T-helper 2 cell treated with Interferon-gamma antibody and Interleukin-4, amounts not matched to agents 100 ng/mL and 5 ng/mL, for 36 hours (primary cell): ENCODE results near the gene GGT1. TPM values are rescaled to one million over a fixed set of nuclear protein-coding genes. Genes with fewer than 3 reads are reported as not detected.
"Not testable (repeated sequence)": the region's sequence is repeated elsewhere in the genome, so short reads cannot be mapped to it uniquely, and the experiment has no call there.

Experiments
- intact Hi-C: fragments of 100-400 bp; cut with micrococcal nuclease; formaldehyde crosslinking; loops from one replicate; pipeline ENCODE4 v1.15.1; 2023
- total RNA-seq: library from RNA; stranded (reverse); gene quantifications from 2 replicates; pipeline ENCODE4 v1.2.3, GENCODE V29; 2022

GGT1 gene
- 47.1 and 47.3 TPM in 2 replicates for total RNA-seq

DNA sequence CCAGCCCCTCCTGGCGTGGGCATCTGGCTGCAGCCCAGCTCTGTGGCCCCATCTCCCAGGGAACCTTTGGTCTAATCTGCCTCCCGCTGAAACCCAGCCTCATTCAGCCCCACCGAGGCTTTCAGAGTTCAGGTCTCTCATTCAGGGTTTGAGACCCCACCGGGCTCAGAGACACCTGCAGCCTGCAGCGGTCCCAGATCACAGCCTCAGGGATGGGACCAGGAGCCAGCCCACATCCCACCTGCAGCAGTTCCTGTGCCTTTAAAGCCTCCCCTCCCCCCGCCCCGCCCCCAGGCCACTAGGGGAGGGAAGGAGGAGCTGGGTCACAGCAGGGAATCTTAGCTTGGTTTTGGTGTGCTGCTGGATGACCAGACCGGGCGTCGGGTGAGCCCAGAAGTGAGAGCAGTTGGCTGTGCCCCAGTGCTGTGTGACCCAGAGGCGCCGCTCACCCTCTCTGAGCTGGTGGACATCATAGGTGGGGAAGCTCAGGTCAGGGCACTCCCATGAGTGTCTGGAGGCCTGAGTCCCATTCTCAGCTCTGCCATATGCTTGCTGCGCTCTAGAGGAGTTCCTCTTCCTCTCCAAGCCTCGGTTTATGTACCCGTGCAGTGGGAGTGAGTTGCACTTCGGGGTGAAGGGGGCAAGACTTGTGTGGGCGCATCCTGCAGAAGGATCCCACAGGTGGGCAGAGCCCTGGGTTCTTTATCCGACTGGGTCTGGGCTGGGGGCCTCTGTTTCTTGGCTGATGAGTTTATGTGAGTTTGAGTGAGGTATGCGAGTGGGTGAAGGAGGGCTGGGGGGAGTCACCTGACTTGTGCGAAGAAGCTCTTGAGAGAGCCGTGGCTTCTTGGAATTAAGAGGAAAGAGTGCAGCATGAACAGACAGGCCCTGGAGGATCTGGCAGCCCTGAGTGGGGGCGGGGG lies at the start of gene GGT1:
GGT1 (plus strand) TSS at position 347 of the 923 bp plus-strand sequence. CDS start 7,889 bp downstream, outside the sequence.
- intact Hi-C loops: not testable (repeated sequence)

DNA sequence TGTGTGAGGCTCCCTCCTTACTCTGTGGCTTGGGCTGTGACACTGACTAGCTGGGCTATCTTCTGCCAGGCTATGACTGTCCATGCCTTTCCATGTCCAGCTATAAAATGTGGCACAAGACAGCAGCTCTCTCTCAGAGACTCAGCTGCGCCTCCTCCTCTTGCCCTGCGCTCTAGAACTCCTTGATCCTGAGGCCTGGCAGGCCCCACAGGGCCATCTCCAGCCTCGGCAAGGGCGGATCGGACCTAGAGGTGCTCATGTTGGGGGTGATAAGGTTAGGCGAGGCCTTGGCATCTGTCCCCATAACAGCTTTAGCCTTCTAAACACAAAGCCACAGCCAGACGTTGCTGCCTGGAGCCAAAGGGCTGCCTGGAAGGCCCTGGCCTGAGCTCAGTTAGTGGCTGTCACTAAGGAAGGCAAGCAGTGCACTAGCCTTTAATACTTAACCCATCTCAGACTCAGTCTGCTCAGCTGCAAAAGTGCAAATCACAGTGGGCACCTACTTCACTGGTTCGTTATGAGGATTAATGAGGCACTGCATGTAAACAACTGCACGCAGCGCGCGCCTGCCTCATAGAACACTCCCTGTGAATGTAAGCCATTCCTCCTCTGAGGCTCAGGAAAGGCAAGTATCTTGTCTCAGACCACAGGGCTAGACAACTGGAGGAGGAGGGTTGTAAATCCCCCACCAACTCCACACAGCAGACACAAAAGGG lies 49.2 kb upstream of the GGT1 start:
- intact Hi-C loops: no loop called here

DNA sequence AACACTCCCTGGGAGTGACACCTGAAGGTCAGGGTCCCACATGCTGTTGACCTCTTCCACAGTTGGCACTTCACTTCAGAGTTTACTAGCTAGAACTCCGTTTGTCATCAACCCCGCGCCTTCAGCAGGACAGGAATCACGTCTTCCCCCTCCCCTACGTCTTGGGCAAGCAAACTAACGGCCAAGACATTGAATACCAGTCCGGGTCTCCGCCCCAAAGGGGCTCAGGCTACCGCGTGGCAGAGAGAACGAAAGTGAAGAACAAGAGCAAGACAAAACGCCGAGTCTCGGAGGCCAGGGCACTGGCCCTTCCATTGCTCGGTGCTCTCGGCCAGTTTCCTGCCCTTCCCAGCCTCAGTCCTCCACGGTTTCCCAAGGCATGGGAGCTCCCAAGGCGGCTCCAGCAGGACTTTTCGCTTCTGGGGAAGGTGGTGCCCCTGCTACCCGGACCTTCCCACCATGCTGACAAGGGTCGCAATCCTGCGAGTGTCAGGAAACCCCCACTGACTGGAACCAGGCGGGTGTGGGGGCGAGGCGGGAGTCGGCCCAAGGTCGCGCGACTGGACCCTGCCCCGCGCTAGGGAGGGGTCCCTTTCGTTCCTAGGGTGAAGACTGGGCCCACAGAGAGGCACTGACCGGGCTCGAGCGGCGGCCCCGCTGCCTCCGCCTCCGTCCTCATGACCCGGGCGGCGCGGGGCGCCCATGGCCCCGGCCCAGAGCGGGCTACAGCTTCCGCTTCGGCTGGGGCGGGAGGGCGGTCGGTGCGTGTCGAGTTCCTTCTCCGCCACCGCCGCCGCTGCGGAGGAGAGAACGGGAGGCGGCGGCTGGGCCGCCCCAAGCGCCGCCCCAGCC lies 48.5 kb upstream of the GGT1 start, which contains the start of gene GUCD1:
GUCD1 (minus strand) TSS at position 826 of the 852 bp plus-strand sequence; CDS start at position 679, 147 bp downstream.
- intact Hi-C loops: no loop called here

DNA sequence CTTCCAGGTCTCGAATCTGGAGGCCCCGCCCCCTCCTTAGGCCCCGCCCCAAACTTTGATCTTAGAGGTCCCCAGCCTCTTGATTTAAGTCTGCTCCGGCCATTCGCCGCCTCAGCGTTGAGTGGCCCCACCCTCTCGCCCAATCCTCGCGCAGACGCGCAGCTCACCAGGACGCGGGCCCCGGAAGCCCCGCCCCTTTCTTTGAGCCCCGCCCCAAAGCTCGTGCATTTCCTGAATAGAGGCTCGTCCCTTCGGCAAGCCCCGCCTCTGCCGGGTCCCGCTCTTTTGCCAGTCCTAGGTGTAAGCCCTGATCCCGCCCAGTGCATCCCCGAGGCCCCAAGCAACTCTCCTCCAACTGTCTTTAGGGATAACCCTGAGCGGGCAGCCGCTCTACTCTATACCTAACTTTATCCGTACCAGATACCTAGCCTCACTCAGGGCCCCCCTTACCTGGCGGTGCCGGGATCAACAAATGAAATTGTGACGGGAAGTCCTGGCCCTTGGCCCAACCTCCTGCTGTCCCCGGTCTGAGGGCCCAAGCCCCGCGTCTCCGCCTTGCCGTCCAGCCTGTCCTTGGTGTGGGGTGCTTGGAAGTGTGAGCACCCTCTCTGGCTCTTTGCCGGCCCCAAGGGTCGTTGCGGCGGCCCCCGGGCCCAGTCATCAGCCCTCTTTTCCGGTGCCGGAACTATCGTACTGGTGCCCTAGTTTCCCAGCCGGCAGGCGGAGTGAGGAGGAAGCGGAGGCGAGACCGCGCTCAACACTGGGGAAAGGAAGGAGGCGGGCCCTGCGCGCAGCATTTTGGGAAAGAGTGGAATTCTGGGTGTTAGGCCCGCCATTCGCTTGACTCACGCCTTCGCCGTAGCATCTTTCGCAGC lies 47.6 kb upstream of the GGT1 start, which contains the start of gene SNRPD3:
SNRPD3 (plus strand) TSS at position 835 of the 875 bp plus-strand sequence. CDS start 1,676 bp downstream, outside the sequence.
- intact Hi-C loops: no loop called here

DNA sequence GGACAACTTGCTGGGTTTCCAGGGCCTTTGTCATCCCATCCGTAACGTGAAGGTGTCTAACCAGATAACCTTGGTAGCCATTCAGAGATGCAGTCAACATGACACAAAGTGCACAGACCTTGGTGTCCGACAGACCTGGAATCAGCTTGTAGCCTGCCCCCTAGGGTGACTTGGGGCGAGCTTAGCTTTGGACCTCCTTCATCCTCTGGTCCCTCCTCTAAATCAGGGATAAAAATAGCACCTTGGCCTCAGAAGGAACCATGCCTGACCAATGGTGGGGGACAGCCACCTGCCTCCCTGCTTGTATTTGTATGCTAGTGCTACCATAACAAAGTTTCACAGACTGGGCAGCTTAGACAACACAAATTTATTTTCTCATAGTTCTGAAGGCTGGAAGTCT lies 43.5 kb upstream of the GGT1 start:
- intact Hi-C loops: no loop called here

DNA sequence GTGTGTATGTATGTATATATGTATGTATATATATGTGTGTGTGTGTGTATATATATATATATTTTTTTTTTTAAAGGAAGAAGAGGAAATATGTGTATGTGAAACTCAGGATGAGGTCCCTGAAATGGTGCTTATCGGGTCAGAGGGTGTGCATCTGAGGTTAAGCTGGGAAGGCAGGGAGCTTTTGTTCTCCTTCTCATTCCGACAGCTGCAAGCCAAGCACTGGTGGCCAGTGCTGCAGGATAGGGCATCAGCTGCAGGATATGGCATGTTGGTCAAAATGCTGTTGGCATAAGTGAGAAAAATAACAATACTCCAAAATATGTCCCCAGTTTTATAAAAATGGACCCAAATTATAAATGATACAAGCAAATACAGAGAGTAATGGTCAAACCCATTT lies 39.7 kb upstream of the GGT1 start:
- intact Hi-C loops: no loop called here

DNA sequence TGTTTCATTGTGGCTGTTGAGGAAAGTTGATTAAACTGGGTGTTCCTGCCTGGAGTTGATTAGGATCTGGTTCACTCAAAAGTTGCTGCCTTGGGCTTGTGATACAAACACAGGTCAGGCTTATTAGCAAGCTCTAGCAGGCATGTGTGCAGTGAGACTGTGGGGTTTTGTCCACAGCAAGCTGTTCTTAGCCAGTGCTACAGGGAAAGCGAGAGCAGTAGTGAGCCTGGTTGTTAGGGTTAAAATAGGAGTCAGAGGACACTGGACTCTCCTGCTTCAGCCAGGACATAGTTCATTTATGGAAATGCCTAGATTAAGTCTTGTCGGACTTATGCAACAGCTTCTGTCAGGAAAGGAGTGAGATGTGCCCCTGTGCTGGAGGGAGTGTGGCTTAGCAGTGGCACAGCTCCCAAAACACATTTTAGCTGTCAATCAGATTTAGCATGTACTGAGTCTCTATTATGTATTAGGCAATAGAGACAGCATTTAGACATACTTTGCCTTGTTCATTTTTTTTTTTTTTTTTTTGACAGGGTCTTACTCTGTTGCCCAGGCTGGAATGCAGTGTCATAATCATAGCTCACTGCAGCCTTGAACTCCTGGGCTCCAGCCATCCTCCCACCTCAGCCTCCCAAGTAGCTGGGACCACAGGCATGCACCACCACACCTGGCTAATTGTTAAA lies 38.5 kb upstream of the GGT1 start:
- intact Hi-C loops: no loop called here

DNA sequence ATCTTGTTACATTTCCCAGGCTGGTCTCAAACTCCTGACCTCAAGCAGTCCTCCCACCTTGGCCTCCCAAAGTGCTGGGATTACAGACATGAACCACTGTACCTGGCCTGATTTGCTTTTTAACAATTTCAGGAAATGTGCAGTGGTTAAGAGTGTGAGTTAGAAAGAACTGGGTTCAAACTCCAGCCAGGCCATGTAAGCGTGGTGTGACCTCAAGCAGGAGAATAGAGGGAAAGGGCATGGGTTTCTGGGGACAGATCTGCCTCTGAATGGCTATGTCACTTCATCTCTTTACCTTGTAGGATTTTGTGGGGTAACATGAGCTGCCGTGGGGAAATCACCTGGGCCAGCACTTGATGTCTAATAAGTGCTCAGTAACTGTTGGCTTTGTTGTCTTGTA lies 37.9 kb upstream of the GGT1 start:
- intact Hi-C loops: no loop called here

DNA sequence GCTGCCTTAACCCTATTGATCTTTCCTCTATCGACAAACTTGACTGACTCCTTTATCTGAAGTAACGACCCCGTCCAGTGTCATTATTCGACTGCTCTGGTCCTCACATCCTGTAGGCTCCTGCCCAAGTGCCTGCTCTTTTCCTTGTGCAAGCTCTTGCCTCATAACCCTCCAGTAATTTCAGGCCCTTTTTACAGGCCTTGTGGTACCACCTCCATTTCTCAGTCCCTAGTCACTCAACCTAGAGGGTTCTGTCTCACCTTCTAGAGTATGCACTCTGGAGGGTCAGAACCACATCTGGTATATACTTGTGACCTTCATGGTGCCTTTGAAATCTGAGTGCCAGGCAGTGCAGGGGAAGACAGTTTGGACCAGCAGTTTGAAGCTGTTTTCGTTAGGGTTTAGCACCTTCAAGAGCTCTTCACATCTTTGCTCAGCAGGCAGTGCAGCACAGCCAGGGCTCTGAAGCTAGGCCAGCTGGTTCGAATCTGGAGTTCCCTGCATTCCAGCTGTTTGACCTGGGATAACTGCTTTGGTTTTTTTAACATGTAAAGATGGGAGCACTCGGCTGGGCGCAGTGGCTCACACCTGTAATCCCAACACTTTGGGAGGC lies 36.0 kb upstream of the GGT1 start:
- intact Hi-C loops: no loop called here

DNA sequence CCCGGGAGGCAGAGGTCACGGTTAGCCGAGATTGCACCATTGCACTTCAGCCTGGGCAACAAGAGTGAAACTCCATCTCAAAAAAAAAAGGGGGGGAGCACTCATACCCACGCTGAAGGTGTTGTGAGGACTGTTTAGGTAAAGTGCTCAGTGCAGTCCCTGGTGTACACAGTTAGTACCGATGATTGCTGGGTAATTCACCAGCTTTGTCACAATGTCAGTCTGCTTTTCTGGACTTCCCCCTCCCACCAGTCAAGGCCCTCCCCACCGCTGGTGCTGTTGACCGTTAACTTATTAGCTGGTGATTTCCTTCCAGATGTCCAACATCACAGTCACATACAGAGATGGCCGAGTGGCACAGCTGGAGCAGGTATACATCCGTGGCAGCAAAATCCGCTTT lies 35.3 kb upstream of the GGT1 start:
- intact Hi-C loops: no loop called here

DNA sequence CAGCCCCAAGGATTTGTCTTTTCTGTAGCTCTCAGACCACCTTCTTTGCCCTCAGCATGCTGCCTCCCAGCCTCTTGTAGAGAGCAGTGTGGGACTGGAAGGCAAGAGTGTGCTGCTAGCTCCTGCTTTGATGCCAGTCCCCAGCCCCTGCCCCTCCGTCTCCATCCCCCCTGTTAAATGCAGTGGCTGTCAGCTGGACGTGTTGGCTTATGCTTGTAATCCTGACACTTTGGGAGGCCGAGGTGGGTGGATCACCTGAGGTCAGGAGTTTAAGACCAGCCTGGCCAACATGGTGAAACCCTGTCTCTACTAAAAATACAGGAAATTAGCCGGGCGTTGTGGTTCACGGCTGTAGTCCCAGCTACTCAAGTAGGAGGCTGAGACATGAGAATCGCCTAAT lies 31.7 kb upstream of the GGT1 start:
- intact Hi-C loops: no loop called here

DNA sequence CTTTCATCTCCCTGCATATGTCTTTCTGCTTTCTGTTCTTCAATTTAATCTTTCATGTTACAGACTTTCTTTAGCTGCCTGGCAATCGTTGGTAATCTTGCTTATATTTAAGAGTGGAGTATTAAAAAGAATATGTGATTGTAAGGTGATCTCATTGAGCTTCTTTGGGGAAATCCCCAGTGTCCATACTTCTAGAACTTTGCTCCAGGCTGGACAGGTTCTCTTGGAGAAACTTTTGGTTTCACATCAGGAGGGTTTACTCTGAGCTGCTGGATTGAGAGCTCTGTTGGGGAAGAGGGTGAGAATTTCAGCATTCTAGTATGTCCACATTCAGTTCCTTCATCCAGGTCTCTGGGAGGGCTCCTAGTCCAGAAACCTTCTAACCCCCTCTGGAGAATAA lies 26.2 kb upstream of the GGT1 start:
- intact Hi-C loops: no loop called here

DNA sequence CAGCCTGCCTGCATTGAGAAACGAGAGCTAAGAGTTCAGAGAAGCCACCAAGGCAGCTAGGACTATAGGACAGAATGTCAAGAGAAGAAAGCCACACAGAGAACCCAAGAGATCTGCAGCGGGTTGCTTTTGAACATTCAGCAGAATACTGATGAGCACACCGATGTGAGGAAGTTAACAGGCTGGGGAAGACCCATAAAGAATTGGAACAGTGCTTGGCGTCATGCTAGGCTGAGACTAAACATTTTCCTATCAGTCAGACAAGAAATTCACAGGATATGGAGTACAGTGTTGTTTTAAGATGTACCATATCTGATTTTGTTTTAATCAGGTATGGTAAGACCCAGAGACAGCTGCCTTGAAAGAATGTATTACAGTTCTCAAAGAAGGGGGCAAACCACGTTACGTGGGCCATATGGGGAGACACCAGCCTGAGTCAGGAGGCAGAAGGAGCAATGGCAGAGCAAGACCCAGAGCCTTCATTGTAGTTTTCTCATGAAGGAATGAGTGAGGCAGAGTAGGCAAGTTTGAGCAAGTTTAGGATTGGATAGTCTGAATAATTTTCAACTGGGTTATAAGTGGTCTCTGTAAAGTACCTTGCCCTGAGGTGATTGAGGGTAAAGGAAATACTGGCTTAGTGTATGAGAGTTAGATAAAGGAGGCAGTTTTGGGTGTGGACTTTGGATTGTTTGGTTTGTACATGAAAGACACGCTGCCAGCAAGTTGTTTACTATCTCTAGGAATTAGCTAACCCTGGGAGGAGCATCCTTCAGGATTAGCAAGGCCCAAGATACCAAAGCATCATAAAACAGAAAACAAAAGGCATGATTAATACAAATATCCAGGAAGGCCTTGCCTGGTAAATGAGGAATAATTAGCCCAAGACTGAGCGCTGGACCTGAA lies 24.4 kb upstream of the GGT1 start:
- intact Hi-C loops: no loop called here

DNA sequence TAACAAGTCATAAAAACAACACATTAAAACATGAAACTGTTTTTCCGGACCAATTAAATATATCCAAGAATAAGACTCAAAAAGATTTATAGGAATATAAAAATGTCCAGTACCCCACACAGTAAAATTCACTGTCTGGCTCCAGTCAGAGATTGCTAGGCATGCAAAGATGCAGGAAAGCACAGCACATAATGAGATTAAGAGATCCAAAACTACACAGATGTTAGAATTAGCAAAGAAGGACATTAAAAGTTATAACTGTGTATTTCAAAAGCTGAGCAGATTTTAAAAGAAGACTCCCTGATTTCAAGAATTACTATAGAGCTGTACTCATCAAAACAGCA lies 23.8 kb upstream of the GGT1 start:
- intact Hi-C loops: no loop called here

DNA sequence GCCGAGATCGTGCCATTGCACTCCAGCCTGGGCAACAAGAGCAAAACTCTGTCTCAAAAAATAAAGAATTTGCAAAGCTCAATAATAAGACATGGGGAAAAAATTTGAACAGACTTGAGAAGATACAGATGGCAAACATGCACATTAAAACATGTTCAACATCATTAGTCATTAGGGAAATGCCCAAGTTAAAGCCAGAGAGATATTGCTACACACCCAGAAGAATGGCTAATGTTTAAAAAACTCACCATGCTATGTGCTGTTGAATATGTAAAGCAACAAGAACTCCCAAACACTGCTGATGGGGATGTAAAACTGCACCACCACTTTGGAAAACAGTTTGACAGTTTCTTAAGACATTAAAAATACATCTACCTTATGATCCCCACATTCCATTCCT lies 22.7 kb upstream of the GGT1 start:
- intact Hi-C loops: no loop called here

DNA sequence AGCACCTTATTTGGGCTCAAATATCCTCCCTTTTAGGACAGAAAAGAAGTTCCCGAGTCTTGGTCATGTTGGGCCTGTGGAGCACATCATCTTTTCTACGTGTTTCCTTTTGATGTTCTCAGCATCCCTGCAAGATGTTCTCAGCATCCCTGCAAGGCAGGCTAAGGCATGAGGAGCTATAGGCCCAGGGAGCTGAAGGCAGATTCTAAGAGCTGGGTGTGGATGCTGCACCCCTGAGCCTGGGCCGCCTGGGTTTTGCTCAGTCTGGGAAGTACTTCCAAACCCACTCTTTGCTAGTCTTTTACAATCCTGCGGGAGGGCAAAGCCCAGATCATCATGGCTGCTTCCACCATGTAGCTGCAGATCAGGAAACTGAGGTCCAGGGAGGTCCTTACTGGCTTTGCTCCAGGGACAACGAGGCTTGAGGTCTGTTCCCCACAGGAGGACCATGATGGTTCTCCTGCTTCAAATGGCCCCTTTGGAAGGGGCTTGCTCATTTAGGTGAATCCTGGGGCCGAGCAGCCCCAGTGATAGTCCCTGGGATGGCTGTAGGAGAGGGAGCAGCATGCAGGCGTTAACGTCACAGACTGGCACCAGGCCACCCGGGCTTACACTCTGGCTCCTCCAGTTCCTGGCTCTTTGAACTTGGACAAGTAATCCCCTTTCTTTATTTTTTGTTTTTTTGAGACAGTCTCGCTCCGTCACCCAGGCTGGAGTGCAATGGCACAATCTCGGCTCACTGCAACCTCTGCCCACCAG lies 20.8 kb upstream of the GGT1 start:
- intact Hi-C loops: no loop called here
